ENCODE data around the gene LRRFIP1.
"Not testable (repeated sequence)": the region's sequence is repeated elsewhere in the genome, so short reads cannot be mapped to it uniquely, and the experiment has no call there.

Gene LRRFIP1

DNA sequence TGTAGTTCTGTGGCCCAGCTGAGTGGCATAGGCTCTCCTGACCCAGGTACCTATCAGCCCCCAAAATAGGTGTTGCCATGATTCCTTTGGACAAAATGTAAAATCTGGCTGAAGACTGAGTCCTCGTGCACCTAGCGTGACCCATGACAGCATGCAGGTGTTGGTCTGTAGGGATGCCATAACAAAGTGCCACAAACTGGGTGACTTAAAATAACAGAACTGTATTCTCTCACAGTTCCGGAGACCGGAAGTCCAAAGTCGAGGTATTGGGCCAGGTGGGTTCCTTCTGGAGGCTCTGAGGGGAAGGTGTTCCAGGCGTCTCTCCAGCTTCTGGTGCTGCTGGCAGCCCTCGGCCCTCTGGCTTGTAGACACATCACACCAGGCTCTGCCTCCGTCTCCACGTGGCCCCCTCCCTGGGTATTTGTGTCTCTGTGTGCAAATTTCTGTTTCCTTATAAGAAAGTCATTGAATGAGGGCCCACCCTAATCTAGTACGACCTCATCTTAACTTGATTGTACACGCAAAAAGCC is 34.5 kb downstream of the LRRFIP1 start:
- no peak for DNase-seq (ENCODE audit: low spot score)

DNA sequence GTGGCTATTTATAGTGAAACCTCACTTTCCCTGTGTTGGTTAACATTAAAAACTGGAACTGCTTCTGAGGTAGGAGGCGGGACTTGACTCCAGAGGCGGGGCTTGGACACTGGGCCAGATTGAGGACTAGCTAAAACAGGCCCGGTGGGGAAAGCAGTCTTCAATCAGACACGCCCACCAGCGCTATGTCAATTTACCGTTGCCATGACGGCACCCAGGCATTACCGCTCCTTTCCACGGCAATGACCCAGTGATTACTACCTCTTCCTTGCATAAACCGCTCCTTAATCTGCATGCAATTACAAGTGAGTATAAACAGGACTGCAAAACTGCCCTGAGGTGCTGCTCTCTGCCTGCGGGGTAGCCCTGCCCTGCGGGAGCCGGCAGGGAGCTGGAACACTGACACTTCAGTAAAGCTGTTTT is 35.3 kb downstream of the LRRFIP1 start:
- DNase-seq (ENCODE audit: low spot score) = no peak

DNA sequence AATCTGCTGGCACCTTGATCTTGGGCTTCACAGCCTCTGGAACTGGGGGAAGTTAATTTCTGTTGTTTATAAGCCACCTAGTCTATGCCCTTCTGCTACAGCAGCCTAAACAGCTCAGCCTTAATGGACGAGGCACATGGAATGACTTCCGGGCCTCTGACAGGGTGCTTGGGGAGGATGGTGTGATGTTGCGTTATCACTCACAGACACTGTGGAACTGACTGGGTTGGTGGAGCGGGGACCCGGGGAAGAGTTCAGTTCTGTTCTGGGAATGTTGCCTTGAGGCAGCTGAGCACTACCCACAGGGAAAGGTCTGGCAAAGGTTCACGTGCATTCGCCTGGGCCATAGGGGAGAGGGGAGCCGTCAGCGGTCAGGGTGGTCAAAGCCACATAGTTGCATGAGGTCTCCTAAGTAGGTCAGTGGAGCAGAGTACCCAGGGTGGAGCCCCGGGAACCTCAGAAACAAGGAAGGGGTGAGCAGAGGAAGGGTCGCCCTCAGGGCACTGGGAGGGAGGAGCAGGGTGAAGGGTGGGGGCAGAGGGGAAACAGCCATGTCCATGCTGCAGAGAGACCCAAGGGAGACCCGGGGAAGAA is 36.2 kb downstream of the LRRFIP1 start:
- DNase-seq (ENCODE audit: low spot score) = no peak

DNA sequence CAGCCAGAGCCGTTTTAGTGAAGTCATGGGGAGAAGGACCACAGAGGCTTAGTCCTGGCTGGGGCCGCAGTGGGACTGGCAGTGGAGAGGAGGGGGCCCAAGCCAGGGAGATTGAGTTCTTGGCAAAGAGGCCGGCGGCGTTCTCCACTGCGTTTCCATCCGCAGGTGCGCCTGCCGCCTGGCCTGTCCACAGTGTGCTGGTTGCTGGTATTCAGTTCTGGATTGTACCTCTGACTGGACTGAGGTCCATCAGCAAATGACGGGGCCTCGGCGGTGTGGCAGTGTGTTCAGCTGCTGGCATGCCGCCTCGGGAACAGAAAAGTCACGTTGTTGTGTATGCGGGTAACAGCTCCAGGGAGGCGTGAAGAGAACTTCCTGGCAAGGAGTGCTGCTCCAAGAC is 36.8 kb downstream of the LRRFIP1 start:
- no peak for DNase-seq (ENCODE audit: low spot score)

DNA sequence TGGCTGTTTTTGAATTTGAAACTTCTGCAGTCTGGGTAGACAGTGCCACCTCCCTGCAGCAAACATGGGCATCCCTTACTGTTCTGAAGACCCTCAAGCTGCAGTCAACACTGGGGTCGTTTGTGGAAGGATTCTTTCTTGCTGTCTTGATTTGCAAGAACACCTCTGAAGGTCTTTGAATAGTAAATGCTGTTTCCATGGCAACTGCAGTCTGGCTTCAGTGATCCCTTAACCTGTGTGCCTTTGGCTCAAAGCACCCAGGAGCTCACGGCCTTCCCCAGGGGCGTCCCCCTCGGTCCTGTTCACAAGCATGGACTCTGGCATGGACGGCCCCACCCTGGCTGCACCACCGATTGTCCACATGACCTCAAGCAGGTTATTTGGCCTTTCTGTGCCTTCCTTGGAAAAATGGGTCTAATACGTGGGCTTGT is 38.3 kb downstream of the LRRFIP1 start:
- no peak for DNase-seq (ENCODE audit: low spot score)

DNA sequence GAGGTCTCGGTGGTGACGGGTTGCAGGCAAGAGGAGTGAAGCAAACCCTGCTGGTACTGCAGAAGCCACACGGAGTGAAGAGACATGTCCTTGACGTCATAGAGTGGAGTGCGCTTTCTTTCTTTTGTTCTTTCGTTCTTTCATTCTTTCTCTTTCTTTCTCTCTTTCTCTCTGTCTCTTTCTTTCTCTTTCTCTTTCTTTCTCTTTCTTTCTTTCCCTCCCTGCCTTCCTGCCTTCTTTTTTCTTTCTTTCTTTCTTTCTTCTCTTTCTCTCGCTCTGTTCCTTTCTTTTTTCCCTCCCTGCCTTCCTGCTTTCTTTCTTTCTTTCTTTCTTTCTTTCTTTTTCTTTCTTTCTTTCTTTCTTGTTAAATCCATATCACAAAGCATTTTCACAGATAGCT is 39.2 kb downstream of the LRRFIP1 start:
- DNase-seq (ENCODE audit: low spot score) = no peak

DNA sequence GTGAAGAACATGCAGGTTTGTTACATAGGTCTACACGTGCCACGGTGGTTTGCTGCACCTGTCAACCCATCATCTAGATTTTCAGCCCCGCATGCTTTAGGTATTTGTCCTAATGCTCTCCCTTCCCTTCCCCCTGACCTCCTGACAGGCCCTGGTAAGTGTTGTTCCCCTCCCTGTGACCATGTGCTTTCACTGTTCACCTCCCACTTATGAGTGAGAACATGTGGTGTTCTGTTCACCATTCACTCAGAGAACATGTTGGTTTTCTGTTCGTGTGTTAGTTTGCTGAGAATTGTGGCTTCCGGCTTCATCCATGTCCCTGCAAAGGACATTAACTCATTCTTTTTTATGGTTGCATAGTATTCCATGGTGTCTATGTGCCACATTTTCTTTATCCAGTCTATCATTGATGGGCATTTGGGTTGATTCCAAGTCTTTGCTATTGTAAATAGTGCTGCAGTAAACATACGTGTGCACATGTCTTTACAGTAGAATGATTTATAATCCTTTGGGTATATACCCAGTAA is 39.7 kb downstream of the LRRFIP1 start:
- not testable (repeated sequence) for DNase-seq (ENCODE audit: low spot score)

DNA sequence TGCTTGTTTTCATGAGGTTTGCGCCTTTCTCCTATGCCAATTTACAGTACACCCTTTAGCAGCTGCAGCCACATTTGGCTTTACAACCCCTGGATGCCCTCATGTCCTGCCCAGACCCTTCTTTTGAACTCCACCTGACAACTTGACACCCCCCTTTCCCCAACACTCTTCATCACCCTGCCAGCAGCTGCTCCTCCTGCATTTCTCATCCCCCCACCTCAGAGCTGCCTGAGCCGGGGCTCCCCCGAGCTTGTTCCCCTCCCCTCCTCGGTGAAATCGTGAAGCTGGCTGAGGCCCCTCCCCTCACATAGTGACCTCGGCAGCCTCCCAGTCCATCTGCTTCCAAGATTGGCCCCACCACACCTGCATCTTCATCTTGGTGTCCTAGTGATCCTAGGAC is 40.5 kb downstream of the LRRFIP1 start:
- no peak for DNase-seq (ENCODE audit: low spot score)

DNA sequence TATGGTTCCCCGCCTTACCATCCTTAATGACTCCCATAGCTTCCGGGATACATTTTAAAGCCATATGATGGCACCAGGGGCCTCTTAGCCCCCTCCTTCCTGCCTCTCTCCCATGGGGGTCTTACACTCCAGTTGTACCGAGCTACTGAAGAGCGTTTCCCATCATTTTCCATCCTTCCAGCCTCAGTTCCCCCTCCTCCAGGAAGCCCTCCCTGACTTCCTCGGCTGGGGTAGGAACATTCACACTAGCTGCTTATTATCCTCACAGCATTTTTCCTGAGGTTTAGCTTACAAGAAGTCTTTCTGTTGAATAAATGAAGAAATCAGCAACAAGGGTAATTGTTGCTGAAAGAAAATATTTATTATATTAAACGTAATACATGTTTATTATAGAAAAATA is 41.1 kb downstream of the LRRFIP1 start:
- no peak for DNase-seq (ENCODE audit: low spot score)

DNA sequence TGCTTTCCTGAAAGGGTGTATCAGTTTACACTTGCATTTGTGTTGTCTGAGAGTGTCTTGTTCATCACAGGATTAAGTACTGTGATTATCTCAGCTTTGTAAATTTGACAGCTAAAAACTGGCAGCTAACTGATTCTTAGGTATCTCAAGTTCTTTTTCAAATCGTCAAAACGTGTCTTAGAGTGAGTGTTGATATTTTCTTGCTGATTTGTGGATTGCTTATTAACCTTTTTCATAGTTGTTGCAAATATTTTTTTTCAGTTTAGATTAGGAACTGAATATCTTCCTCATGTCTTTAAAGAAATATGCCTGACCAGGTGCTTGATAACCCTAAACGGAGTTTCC is 41.9 kb downstream of the LRRFIP1 start:
- DNase-seq (ENCODE audit: low spot score) = no peak

DNA sequence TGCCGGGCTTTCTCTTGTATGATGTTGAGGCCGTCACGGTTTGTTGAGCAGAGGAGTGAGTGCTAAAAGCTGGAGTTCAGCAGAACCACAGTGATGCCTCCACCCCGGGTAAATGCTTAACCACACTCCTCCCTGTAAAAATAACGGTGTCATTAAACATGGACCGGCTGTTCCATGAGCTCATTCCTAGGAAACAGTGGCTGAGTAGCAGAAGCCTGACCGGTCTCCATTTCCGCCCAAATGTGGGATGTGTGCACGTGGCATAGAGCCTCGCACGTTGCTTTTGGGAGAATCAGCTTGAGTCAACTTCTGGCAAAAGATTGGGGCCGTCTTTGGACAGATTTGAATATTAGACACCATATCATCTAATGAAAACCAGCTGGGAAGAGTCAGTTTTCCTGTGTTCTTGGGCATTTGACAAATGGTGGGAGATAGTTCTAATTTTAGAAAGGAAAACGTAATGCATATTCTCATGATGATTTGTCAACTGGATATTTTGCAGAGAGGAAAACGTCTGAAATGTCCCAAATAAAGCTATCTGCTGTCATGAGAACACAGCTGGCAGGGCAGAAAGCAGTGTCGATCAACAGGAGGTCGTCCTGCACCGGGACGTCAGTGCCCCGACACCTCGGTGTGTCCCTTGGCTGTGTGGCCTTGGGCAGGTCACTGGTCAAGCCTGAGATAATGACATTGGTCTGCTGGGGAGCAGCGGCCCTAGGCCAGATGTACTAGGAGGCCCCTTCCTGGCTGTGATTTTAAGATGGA is 42.4 kb downstream of the LRRFIP1 start:
- DNase-seq (ENCODE audit: low spot score) = peak; percentile 87

DNA sequence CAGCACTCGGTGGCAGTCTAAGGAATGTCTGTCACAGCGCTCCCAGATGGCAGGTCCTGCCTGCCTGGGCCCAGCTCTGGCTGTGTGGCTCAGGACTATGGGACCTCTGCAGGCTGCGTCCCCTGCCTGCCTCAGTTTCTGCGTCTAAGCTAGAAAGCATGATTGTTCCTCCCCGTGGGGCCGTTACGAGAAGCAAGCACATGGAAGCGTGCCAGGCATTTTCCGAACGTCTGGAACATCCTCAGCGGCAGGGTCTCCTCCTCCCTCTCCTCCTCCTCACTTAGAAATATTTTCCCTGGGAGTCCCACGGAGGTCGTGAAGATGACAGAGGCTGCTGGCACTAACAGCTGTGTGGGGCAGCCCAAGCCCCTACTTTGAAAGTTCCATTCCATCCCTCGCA is 43.3 kb downstream of the LRRFIP1 start:
- DNase-seq (ENCODE audit: low spot score) = no peak

DNA sequence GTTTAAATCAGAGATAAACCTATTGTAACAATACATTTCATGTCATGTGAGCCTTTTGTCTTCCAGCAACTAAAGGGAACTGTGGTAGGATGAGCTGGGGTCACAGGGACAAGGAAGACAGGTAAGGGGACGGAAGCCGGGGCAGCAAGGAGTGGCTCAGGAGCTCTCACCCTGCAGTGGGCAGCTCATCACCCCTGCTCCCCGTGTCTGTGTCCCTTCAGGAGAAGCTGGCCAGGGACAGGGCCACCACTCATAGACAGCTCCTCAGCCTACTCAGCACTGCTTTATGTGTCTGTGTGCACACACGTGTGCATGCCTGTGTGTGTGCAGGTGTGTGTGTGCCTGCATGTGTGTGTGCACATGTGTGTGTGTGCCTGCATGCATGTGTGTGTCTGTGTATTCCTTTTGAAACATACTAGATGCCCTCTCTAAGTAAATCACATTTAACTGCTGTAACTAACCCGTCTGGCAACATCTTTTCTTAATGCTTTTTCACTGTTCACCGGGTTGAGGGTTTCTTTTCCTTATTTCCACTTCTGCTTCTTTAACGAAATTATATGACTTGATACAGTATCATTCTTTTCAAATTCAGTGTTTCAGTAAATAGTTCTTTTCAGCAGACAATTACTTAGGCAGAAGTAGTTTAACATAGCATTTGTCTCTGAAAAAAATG is 44.2 kb downstream of the LRRFIP1 start:
- DNase-seq (ENCODE audit: low spot score) = no peak

DNA sequence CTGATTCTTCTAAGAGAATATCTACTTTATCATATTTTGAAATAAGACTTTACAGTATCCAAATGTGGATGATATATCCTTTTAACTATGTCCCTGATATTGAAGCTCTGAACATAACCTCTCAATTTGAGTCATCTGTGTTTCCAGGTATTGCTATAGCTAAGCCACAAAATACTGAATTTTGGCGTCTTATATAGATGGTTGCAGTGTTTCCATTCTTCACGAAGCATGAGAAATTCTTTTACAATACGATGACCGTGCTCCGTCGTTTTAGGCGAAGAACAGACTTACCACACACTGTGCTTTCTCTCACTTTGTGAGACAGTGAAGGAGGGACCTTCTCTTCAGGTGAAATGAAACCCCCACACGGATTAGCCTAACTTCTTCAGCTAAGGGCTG is 45.3 kb downstream of the LRRFIP1 start:
- DNase-seq (ENCODE audit: low spot score) = no peak

DNA sequence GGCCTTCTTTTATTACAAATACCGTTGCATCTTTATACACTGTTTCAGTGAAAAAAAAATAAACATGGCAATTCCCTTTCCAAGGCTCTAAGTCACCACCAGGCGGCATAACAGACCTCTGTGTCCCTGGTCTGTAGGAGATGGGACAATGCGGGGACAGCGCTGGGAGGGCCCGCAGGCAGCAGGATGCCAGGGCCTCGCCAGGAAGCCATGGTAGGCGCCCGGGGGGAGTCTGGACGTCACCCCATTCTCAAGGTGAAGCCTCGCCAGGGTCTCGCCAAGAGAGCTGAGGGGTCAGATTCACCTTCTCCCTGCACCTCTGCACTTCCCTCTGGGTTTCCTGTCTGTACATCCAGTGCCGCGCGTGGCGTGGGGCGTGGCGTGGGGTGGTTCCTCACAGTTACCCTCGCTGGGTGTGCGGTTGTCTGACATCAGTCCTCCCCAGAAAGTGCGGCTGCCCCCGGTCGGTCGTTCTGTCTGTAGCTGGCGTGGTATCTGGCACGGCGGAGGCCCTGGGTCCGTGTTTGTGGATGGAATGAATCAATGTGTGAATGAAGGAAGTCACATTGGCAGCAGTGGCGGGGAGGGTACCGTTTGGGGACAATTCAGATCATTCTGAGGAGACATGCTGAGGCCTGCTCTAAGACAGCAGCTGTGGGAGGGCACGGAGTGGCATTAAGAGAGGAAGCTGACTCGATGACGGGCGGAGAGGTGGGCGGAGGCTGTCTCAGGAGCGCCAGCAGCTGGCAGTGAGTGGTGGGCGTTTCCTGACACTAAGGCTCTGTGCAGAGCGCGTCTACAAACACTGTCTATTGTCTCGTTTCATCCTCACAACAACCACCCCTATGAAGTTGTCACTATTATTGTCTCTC is 46.0 kb downstream of the LRRFIP1 start:
- DNase-seq (ENCODE audit: low spot score) = peak; percentile 79

DNA sequence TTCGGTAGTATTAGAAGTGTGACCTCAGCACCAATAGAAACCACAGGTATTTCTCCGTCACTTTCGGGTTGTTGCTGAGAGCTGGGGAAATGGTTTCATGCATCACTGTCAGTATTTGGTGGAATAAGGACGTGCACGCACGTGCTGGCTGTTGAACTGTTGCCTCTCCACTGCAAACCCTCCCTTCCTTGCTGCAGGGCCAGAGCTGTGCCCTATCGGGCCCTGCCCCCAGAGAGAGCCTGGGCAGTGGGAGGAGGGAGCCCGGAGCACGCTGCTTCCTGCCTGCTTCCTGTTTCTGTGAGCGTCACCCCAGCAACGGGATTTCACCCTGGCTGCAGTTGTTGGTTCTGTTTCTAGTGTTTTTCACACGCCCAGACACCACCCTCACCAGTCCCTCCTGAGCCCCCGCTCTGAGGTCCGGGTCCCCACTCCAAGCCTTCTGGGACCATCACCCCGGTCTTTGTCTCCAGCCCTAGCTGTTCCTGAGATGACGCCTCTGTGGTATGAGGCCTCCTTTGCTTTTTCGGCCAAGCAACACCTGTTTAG is 47.4 kb downstream of the LRRFIP1 start:
- DNase-seq (ENCODE audit: low spot score) = peak; percentile 85

DNA sequence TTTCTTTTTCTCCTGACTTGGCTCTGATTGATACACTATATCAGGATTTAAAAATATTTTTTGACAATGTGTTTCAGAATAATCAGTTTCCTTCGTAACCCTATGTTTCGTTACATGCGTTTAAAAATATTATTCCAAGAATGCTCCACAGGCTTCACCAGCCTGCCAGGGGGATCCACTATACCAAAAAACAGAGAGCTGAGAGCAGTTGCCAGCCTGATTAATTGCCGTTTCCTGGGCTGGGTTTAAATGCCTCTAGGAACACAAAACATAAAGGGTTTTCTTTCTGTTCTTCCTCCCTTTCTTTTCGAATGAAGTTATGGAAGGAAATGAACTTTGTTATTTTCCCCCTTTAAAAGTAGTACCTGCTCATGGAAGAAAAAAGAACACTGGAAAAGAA is 47.9 kb downstream of the LRRFIP1 start:
- DNase-seq (ENCODE audit: low spot score) = no peak

DNA sequence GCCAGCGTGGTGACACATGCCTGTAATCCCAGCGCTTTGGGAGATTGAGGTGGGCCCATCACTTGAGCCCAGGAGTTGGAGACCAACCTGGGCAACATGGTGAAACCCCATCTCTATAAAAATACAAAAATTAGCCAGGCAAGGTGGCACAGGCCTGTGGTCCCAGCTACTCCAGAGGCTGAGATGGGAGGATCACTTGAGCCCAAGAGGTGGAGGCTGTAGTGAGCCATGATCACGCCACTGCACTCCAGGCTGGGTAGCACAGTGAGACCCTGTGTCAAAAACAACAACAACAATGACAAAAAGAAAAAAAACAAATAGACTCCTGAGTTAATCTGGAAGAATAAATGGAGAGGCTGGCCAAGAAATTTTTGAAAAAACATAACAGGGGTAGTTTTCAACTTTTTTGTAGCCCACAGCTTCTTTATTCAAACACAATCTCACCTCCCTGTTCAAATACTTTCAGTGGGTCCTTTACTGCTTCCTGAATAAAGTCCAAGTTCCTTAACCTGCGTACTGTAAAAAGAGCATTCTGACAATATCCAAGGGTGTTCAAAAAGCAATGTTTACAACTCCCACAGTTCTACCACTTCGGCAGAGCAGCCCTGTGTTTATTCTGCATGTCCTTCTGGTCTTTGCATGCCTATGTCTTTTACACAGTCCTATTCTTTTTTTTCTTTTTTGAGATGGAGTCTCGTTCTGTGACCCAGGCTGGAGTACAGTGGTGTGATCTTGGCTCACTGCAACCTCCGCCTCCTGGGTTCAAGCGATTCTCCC is 53.5 kb downstream of the LRRFIP1 start:
- DNase-seq (ENCODE audit: low spot score) = no peak

DNA sequence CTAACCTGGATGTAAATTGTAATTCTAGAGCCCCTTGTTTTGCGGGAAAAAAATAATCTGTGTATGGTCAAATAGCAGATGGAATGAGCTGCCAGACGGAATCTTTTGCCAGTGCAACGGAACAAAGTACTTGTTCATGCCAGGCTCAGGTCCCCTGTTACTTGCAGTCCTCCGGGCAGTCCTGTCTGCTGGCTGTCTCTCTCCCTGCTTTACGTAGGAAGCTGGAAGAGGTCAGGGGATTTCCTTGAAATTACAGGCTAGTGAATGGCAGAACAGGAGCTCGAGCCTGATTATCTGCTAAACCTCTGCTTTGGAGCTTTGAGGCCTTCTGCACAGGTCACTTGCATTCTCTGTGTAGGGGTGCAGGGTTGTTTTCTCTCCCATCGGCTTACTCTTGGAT is 54.8 kb downstream of the LRRFIP1 start:
- no peak for DNase-seq (ENCODE audit: low spot score)

DNA sequence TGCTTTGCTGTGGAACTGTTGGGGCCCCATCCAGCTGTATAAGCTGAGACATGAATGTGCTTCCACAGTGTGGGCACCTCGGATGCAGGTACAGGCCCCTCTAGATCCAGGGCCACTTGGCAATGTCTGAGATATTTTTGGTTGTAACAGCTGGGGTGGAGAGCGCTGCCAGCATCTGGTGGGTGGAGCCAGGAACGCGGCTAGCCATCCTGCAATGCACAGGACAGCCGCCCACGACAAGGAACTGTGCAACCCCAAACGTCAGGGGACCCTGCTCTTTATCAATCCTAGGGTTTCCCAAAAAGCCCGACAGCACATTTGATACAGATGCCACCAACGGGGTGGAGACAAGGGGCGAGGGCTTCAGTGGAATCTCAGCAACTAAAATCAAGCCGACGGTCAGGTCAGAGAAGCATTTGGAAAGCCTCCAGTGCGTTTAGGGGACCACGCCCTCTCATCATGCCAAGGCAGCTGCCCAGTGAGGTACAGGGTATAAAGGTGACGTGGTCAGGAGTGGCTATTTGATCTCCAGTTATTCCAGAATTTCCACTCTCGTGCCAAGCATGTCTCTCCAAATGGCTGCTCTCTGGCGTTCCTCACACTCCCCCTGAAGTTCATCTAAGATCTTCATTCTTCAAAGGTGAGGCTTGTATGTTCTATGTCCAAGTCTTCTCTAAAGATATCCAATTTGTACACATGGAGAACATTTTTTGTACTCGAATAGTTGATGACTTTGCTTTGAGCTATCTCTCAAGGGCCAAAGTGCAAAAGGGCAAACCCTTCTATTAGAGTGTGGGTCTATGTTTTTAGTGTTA is 55.7 kb downstream of the LRRFIP1 start:
- no peak for DNase-seq (ENCODE audit: low spot score)
